HFF-Myc (cell line): Measurements from ENCODE around the gene BTBD1.

ENCODE experiments used
- DNase-seq: peaks from one replicate; pipeline ENCODE4 v3.0.0-alpha.2; 2011; ENCODE audit warnings: low read depth; ENCODE audit errors: extremely low read depth
- H3K4me3 ChIP-seq: replicated peaks from 2 replicates; pipeline ENCODE4 v1.5.1; 2011; ENCODE audit warnings: low read depth, mild to moderate bottlenecking, control low read depth, low read length
- TF ChIP-seq, protein P1 (sequence below): IDR thresholded peaks from 2 replicates; pipeline ENCODE4 v1.5.1; 2012; ENCODE audit warnings: mild to moderate bottlenecking, low read depth, low read length, control low read depth; ENCODE audit errors: missing control alignments

The BTBD1 gene

DNA sequence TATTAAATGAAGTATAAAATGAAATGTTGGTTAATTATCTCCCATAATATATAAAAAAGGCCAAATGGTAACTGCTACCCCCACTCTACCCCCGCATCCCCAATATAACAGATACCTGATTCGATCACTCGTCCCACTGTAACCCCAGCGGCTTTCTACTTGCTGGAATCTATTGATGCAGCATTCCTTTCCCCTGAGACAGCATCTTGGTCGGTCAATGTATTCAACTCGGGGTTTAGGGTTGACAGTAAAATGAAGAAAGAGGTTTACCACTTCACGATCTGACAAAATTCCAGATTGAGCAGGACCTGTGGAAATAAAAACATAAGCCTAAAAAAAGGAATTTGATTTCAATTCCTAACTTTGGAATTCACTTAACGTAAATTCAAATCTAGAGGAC, 37.0 kb downstream of the BTBD1 start:
- H3K4me3 ChIP-seq: no peak overlapping the region
- no peak for DNase-seq
- TF ChIP-seq, protein P1, sequence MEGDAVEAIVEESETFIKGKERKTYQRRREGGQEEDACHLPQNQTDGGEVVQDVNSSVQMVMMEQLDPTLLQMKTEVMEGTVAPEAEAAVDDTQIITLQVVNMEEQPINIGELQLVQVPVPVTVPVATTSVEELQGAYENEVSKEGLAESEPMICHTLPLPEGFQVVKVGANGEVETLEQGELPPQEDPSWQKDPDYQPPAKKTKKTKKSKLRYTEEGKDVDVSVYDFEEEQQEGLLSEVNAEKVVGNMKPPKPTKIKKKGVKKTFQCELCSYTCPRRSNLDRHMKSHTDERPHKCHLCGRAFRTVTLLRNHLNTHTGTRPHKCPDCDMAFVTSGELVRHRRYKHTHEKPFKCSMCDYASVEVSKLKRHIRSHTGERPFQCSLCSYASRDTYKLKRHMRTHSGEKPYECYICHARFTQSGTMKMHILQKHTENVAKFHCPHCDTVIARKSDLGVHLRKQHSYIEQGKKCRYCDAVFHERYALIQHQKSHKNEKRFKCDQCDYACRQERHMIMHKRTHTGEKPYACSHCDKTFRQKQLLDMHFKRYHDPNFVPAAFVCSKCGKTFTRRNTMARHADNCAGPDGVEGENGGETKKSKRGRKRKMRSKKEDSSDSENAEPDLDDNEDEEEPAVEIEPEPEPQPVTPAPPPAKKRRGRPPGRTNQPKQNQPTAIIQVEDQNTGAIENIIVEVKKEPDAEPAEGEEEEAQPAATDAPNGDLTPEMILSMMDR: no peak

DNA sequence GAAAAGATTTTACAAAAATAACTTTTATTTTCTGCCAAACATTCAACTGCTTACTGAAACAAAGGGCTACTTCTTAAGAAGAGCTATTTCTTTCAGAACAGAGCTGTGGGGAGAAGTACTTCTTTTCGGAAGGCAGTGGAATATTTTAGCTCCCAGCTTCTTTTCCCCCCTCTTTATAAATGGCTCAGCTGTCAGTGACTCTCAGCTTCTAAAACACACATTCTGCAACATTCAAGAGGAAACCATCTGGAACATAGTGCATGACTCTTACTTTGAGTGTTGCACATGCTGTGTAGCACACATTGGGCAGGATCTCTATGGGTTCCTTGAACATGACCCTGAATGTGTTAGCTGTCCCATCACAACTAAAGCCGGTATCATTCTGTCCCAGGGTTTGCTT, 48.6 kb downstream of the BTBD1 start:
- H3K4me3 ChIP-seq: no peak overlapping the region
- no peak for DNase-seq
- TF ChIP-seq, protein P1: no peak

GRCh38 chr15:83016906-83017305, 50.1 kb downstream of the BTBD1 start:
- DNase-seq: no peak
- TF ChIP-seq, protein P1: no peak
- H3K4me3 ChIP-seq: no peak overlapping the region

DNA sequence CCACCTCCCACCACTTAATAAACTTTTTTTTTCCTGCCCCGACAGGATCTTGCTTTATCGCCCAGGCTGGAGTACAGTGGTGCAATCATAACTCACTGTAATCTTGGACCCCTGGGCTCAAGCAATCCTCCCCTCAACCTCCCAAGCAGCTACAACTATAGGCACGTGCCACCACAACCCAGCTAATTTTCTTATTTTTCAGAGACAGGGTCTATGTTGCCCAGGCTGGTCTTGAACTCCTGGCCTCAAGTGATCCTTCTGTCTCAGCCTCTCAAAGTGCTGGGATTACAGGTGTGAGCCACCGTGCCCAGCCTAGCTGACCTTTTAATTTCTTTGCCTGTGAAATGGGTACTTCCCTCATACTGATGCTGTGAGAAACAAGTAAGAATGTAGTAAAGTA, 51.7 kb downstream of the BTBD1 start:
- H3K4me3 ChIP-seq: no peak overlapping the region
- TF ChIP-seq, protein P1: no peak
- DNase-seq: no peak

GRCh38 chr15:83014205-83014653, 52.8 kb downstream of the BTBD1 start:
- H3K4me3 ChIP-seq: no peak overlapping the region
- DNase-seq: no peak
- TF ChIP-seq, protein P1: no peak

DNA sequence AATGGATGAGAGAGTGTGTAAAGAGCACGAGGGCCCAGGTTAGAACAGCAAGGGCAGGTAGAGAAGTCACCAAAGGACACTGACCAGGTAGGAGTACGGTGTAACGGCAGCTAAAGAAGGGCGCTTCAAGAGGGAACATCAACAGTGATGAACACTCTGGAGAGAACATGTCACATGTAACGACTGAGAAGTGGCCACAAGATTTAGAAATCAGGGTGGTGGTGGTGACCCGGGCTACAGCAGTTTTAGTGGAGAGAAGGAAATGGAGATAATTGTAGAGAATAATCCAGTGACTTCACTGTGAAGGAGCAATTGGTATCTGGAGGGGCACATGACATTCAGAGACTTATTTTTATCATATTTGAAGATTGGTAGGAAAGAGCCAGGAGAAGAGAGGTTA, 54.4 kb downstream of the BTBD1 start:
- TF ChIP-seq, protein P1: no peak
- peak overlapping the region; percentile 93; the same call in 1 of the 2 replicates for H3K4me3 ChIP-seq
- no peak for DNase-seq

- no peak for DNase-seq
- peak overlapping the region; percentile 93 for H3K4me3 ChIP-seq
- TF ChIP-seq, protein P1: no peak
Measured at GRCh38 chr15:83012076-83012426, 55.0 kb downstream of the BTBD1 start.
